K562 (cell line): ENCODE data around the gene MAP4. TPM values are rescaled to one million over a fixed set of nuclear protein-coding genes. Genes with fewer than 3 reads are reported as not detected.

Experiments
- ATAC-seq: fragments of 200-7000 bp; cut with Tn5 transposase; 3 replicates; pipeline ENCODE4 v1.9.1; 2020; ENCODE audit warnings: moderate library complexity
- BruUV-seq: library from RNA; stranded (reverse); fragments of 400-500 nt; replicated peaks from 2 replicates; lab custom pipeline; 2021; lab: Mats Ljungman, UMichigan
- CTCF ChIA-PET: fragments of 300-600 bp; formaldehyde crosslinking; extraction: SDS; loops from one replicate; lab custom pipeline; 2021; ENCODE audit warnings: low intra/inter-chr PET ratio; lab: Yijun Ruan, JAX
- POLR2A ChIA-PET: fragments of 300-600, 350-650 bp; sonication (Branson Sonifier 250); formaldehyde crosslinking; extraction: SDS; loops from one replicate; lab custom pipeline; 2021; ENCODE audit warnings: antibody characterized with exemption, inconsistent platforms; lab: Yijun Ruan, JAX
- DNase-seq, 4 experiments: peaks; one replicate each; pipeline versions ENCODE4 v3.0.0 to v3.0.0-alpha.2; 2011 to 2018; ENCODE audit warnings: low spot score in 3 of 4, mixed read lengths in 3 of 4; ENCODE audit errors: extremely low read depth in 1 of 4
- FAIRE-seq: peaks from 2 replicates; lab custom pipeline; 2011; peaks lifted over from hg19 to GRCh38; lab: Jason Lieb, UNC
- H2AFZ ChIP-seq: 2 replicates; pipeline ENCODE4 v1.6.0; 2011; ENCODE audit warnings: low read depth, low read length, control low read depth, inconsistent platforms
- H3K27ac ChIP-seq: fragments of 200-600 bp; 3 replicates; pipeline ENCODE4 v1.8.0; 2011; ENCODE audit warnings: low read depth, mild to moderate bottlenecking, control low read depth, inconsistent platforms, low read length, moderate library complexity, mixed read lengths; ENCODE audit errors: extremely low read depth
- H3K27me3 ChIP-seq, 2 experiments: fragments of 300-600 bp in 1 of 2; 2 replicates in 1 of 2; 3 replicates in 1 of 2; pipeline versions ENCODE4 v1.6.0 to v1.8.0; 2011; ENCODE audit warnings: inconsistent platforms in 2 of 2, low read length in 2 of 2, mild to moderate bottlenecking in 1 of 2, mixed read lengths in 1 of 2, moderate library complexity in 1 of 2; ENCODE audit not compliant: control insufficient read depth in 2 of 2, insufficient read depth in 2 of 2
- H3K36me3 ChIP-seq: fragments of 300-600 bp; 3 replicates; pipeline ENCODE4 v1.8.0; 2011; ENCODE audit warnings: mild to moderate bottlenecking, low read length, inconsistent platforms; ENCODE audit not compliant: control insufficient read depth, insufficient read depth
- H3K4me1 ChIP-seq, 2 experiments: fragments of 200-600 bp in 1 of 2; replicated peaks in 1 of 2; 2 replicates in 1 of 2; 3 replicates in 1 of 2; pipeline versions ENCODE4 v1.5.1 to v1.8.0; 2011; ENCODE audit warnings: inconsistent platforms in 2 of 2, low read length in 2 of 2, mild to moderate bottlenecking in 1 of 2, mixed read lengths in 1 of 2, moderate library complexity in 1 of 2; ENCODE audit not compliant: control insufficient read depth in 2 of 2, insufficient read depth in 2 of 2
- H3K4me2 ChIP-seq: 2 replicates; pipeline ENCODE4 v1.6.1; 2011; ENCODE audit warnings: low read length, control low read depth, inconsistent platforms, mixed read lengths; ENCODE audit not compliant: insufficient read depth
- H3K4me3 ChIP-seq: fragments of 200-600 bp; sonication (generic), shearing (Covaris generic); 2 replicates; pipeline ENCODE4 v1.5.1; 2016; ENCODE audit warnings: control low read depth, inconsistent platforms
- H3K79me2 ChIP-seq: fragments of 200-600 bp; 3 replicates; pipeline ENCODE4 v1.8.0; 2011; ENCODE audit warnings: low read length, inconsistent platforms; ENCODE audit not compliant: control insufficient read depth, insufficient read depth
- H3K9ac ChIP-seq, 2 experiments: 2 replicates each; pipeline versions ENCODE4 v1.6.0 to v1.6.1; 2011; ENCODE audit warnings: low read depth in 2 of 2, low read length in 2 of 2, control low read depth in 1 of 2, inconsistent platforms in 1 of 2, mild to moderate bottlenecking in 1 of 2, mixed read lengths in 1 of 2; ENCODE audit not compliant: insufficient read depth in 1 of 2
- H3K9me1 ChIP-seq: one replicate; pipeline ENCODE4 v1.6.0; 2011; ENCODE audit warnings: inconsistent platforms, mild to moderate bottlenecking, low read length, moderate library complexity; ENCODE audit not compliant: control insufficient read depth, insufficient read depth
- H3K9me3 ChIP-seq: replicated peaks from 2 replicates; pipeline ENCODE4 v1.5.1; 2011; ENCODE audit warnings: low read depth, low read length, inconsistent platforms; ENCODE audit not compliant: control insufficient read depth, insufficient read depth
- H4K20me1 ChIP-seq: replicated peaks from 2 replicates; pipeline ENCODE4 v1.6.1; 2011; ENCODE audit warnings: low read length, inconsistent platforms, mixed read lengths; ENCODE audit not compliant: control insufficient read depth, insufficient read depth
- ARHGAP35 ChIP-seq: fragments of 450-650 bp; IDR thresholded peaks from 2 replicates; pipeline ENCODE4 v1.6.1; 2018; ENCODE audit not compliant: partially characterized antibody
- ATF7 ChIP-seq: fragments of 450-650 bp; IDR thresholded peaks from 2 replicates; pipeline ENCODE4 v1.7.1; 2014; ENCODE audit warnings: mild to moderate bottlenecking, moderate library complexity
- BRD9 ChIP-seq: fragments of 450-650 bp; IDR thresholded peaks from 2 replicates; pipeline ENCODE4 v1.6.1; 2018; ENCODE audit warnings: low read depth; ENCODE audit not compliant: partially characterized antibody
- PHF21A ChIP-seq: fragments of 450-650 bp; IDR thresholded peaks from 2 replicates; pipeline ENCODE4 v1.6.1; 2017; ENCODE audit warnings: low read depth, borderline replicate concordance
- SRSF7 ChIP-seq: fragments of 200-400 bp; formaldehyde crosslinking; optimal IDR thresholded peaks from 2 replicates; pipeline ENCODE3; 2017; ENCODE audit warnings: mild to moderate bottlenecking, low read depth, low read length
- WGBS: fragments of 100-300 bp; shearing (Covaris generic); methylation state at CpG from one replicate; pipeline ENCODE4 v1.1.6; 2016; ENCODE audit warnings: low coverage, mixed read lengths; ENCODE audit not compliant: insufficient coverage; ENCODE audit errors: missing lambda C conversion rate; 5-methylcytosine and 5-hydroxymethylcytosine counted together
- in situ Hi-C: fragments of 300-500 bp; cut with MboI; formaldehyde crosslinking; loops from 4 replicates; pipeline ENCODE4 v1.15.0; 2018; ENCODE audit warnings: inconsistent platforms, mixed read lengths
- intact Hi-C: fragments of 100-400 bp; cut with micrococcal nuclease; formaldehyde crosslinking; loops from 2 replicates; pipeline ENCODE4 v1.14.2; 2022
- polyA plus RNA-seq, 8 experiments: library from polyadenylated mRNA; depleted of rRNA in 4 of 8; stranded (reverse) in 5 of 8; unstranded in 3 of 8; fragments of >200 nt; fragmentation: Nextera tagmentation in 2 of 8; fragmentation: Illumina TruSeq in 1 of 8; extraction: Ambion mirVana in 2 of 8; extraction: Trizol in 1 of 8; gene quantifications; 2 replicates each; pipeline versions ENCODE4 v1.2.1 to v1.2.3, GENCODE V29; 2011 to 2014; ENCODE audit warnings: inconsistent platforms in 1 of 8, missing spikeins in 1 of 8
- total RNA-seq, 7 experiments: library from RNA; depleted of rRNA in 6 of 7; stranded (reverse); fragments of >200 nt in 6 of 7; fragmentation: Illumina TruSeq in 2 of 7; extraction: Trizol in 2 of 7; gene quantifications; 2 replicates each; pipeline versions ENCODE4 v1.2.1 to v1.2.3, GENCODE V29; 2011 to 2021; ENCODE audit warnings: low replicate concordance in 1 of 7
- TF ChIP-seq, protein P1 (sequence below), 2 experiments: fragments of 450-650 bp; formaldehyde crosslinking in 1 of 2; IDR thresholded peaks; 2 replicates each; pipeline versions ENCODE4 v1.4.0 to v1.6.1; 2014 to 2020; ENCODE audit warnings: mild to moderate bottlenecking in 2 of 2, borderline replicate concordance in 1 of 2, low read depth in 1 of 2

MAP4 gene
- total and polyA plus RNA-seq, 9 of the 15 experiments (the other 6 are each of a cell fraction or from before 2014, with no cell fraction given), result 13.3 to 141 (median 36.8) TPM

DNA sequence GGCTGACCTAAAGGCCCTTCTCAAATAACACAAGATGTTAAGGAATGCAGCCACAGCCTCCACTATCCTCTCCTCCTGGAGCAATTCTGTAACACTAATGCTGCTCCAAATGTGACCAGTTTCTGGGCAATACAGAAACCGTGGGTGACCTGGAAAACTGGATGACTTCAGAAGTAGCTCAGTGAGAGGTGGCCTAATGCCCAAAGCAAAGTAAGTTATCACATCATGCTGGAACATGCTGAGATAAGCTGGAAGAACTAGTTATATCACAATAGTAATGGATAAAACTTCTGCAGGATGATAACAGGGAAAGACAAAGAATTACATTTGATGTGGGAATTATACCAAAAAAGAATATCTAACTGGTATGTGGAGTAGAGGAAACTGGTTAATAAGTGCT is 141.3 kb downstream of the MAP4 start:
- Histone ChIP-seq H3K27ac (no peak overlapping the region), H2AFZ (no peak overlapping the region), H3K36me3 (peaks cover 41% of the 10 kb centered on the region), H3K27me3 (no peaks in the 10 kb centered on the region), H3K9me1 (peaks cover 8% of the 10 kb centered on the region), H3K4me3 (no peak overlapping the region), H3K4me1 (peaks cover 13 to 21% of the 10 kb centered on the region in 2 experiments; a peak in 4 of 5 replicates), H4K20me1 (no peaks in the 10 kb centered on the region; the same call in 1 of the 2 replicates), H3K79me2 (no peaks in the 10 kb centered on the region), H3K9me3 (no peaks in the 10 kb centered on the region), H3K9ac (no peak overlapping the region), H3K4me2 (no peak overlapping the region)
- TF ChIP-seq ARHGAP35, result no peak
- no peak for TF ChIP-seq BRD9
- TF ChIP-seq ATF7, result no peak
- TF ChIP-seq, protein P1, sequence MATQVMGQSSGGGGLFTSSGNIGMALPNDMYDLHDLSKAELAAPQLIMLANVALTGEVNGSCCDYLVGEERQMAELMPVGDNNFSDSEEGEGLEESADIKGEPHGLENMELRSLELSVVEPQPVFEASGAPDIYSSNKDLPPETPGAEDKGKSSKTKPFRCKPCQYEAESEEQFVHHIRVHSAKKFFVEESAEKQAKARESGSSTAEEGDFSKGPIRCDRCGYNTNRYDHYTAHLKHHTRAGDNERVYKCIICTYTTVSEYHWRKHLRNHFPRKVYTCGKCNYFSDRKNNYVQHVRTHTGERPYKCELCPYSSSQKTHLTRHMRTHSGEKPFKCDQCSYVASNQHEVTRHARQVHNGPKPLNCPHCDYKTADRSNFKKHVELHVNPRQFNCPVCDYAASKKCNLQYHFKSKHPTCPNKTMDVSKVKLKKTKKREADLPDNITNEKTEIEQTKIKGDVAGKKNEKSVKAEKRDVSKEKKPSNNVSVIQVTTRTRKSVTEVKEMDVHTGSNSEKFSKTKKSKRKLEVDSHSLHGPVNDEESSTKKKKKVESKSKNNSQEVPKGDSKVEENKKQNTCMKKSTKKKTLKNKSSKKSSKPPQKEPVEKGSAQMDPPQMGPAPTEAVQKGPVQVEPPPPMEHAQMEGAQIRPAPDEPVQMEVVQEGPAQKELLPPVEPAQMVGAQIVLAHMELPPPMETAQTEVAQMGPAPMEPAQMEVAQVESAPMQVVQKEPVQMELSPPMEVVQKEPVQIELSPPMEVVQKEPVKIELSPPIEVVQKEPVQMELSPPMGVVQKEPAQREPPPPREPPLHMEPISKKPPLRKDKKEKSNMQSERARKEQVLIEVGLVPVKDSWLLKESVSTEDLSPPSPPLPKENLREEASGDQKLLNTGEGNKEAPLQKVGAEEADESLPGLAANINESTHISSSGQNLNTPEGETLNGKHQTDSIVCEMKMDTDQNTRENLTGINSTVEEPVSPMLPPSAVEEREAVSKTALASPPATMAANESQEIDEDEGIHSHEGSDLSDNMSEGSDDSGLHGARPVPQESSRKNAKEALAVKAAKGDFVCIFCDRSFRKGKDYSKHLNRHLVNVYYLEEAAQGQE (IDR thresholded peaks at IDR 0.05; ENCODE audit: borderline replicate concordance), result no peak
- TF ChIP-seq, protein P1 (CRISPR knock-in tag; IDR thresholded peaks at IDR 0.05; ENCODE audit: low read depth), result no peak
- TF ChIP-seq SRSF7, result no peak
- no peak for TF ChIP-seq PHF21A
- intact Hi-C loops, result no loop called here
- DNase-seq (no peak), FAIRE-seq (no peak), ATAC-seq (no peak)
- in situ Hi-C loops, result no loop called here
- POLR2A ChIA-PET, result no interaction called here
- 30% methylated on average over 1 of the region's 1 CpG for WGBS
- CTCF ChIA-PET, result no interaction called here
- BruUV-seq, result no TSS peak
